H9 (cell line): ENCODE data around the gene LCE1E. TPM values are rescaled to one million over a fixed set of nuclear protein-coding genes. Genes with fewer than 3 reads are reported as not detected.

Experiments
- DNase-seq: peaks from one replicate; pipeline ENCODE4 v3.0.0-alpha.2; 2017
- H2AFZ ChIP-seq: one replicate; pipeline ENCODE4 v1.6.1; 2013; ENCODE audit warnings: mild to moderate bottlenecking, low read length, control low read depth, moderate library complexity
- H2AK5ac ChIP-seq: 2 replicates; pipeline ENCODE4 v1.6.1; 2013; ENCODE audit warnings: low read length, control low read depth, mixed read lengths; ENCODE audit not compliant: insufficient read length
- H2BK120ac ChIP-seq: one replicate; pipeline ENCODE4 v1.6.1; 2013; ENCODE audit warnings: low read depth, mild to moderate bottlenecking, low read length, control low read depth, inconsistent platforms; ENCODE audit not compliant: poor library complexity, severe bottlenecking
- H2BK12ac ChIP-seq: 2 replicates; pipeline ENCODE4 v1.6.1; 2013; ENCODE audit warnings: low read length, control low read depth, mixed read lengths, low read depth; ENCODE audit not compliant: insufficient read length
- H2BK15ac ChIP-seq: 2 replicates; pipeline ENCODE4 v1.6.1; 2013; ENCODE audit warnings: low read depth, low read length, control low read depth
- H2BK20ac ChIP-seq: one replicate; pipeline ENCODE4 v1.6.1; 2013; ENCODE audit warnings: low read depth, mild to moderate bottlenecking, low read length, control low read depth, inconsistent platforms; ENCODE audit not compliant: poor library complexity, severe bottlenecking
- H2BK5ac ChIP-seq: 2 replicates; pipeline ENCODE4 v1.6.1; 2013; ENCODE audit warnings: low read length, control low read depth, mixed read lengths; ENCODE audit not compliant: insufficient read length
- H3K14ac ChIP-seq: 2 replicates; pipeline ENCODE4 v1.6.1; 2013; ENCODE audit warnings: low read length, control low read depth; ENCODE audit not compliant: insufficient read depth
- H3K18ac ChIP-seq: 2 replicates; pipeline ENCODE4 v1.6.1; 2013; ENCODE audit warnings: low read depth, mild to moderate bottlenecking, mixed read lengths, low read length, control low read depth; ENCODE audit not compliant: insufficient read length
- H3K23ac ChIP-seq: 2 replicates; pipeline ENCODE4 v1.6.1; 2013; ENCODE audit warnings: low read length, control low read depth, mixed read lengths, low read depth; ENCODE audit not compliant: insufficient read length
- H3K23me2 ChIP-seq: 2 replicates; pipeline ENCODE4 v1.6.1; 2013; ENCODE audit warnings: low read depth, mild to moderate bottlenecking, mixed read lengths, low read length, control low read depth; ENCODE audit not compliant: insufficient read length, poor library complexity, severe bottlenecking
- H3K27ac ChIP-seq: 2 replicates; pipeline ENCODE4 v1.5.1; 2013; ENCODE audit warnings: low read length, control low read depth, mixed read lengths, low read depth; ENCODE audit not compliant: insufficient read length
- H3K27me3 ChIP-seq: 2 replicates; pipeline ENCODE4 v1.6.1; 2013; ENCODE audit warnings: low read length, control low read depth, inconsistent platforms; ENCODE audit not compliant: insufficient read depth
- H3K4ac ChIP-seq: 2 replicates; pipeline ENCODE4 v1.6.1; 2013; ENCODE audit warnings: low read depth, mild to moderate bottlenecking, control low read depth, inconsistent platforms, low read length, moderate library complexity
- H3K4me1 ChIP-seq: 2 replicates; pipeline ENCODE4 v1.6.1; 2013; ENCODE audit warnings: low read length, control low read depth, inconsistent platforms; ENCODE audit not compliant: insufficient read depth
- H3K4me2 ChIP-seq: 2 replicates; pipeline ENCODE4 v1.6.1; 2013; ENCODE audit warnings: low read length, control low read depth, mixed read lengths; ENCODE audit not compliant: insufficient read length, insufficient read depth
- H3K56ac ChIP-seq: 2 replicates; pipeline ENCODE4 v1.6.1; 2013; ENCODE audit warnings: low read depth, mild to moderate bottlenecking, mixed read lengths, low read length, control low read depth; ENCODE audit not compliant: insufficient read length
- H3K79me1 ChIP-seq: 2 replicates; pipeline ENCODE4 v1.6.1; 2013; ENCODE audit warnings: low read depth, mild to moderate bottlenecking, moderate library complexity, low read length, control low read depth, inconsistent platforms; ENCODE audit not compliant: insufficient read depth, poor library complexity, severe bottlenecking
- H3K79me2 ChIP-seq: 2 replicates; pipeline ENCODE4 v1.6.1; 2013; ENCODE audit warnings: low read length, control low read depth, inconsistent platforms; ENCODE audit not compliant: insufficient read depth
- H3K9ac ChIP-seq: 2 replicates; pipeline ENCODE4 v1.6.1; 2013; ENCODE audit warnings: low read length, control low read depth, mixed read lengths; ENCODE audit not compliant: insufficient read length; ENCODE audit errors: extremely low read depth
- H3K9me3 ChIP-seq: one replicate; pipeline ENCODE4 v1.6.1; 2013; ENCODE audit warnings: low read depth, low read length, inconsistent platforms; ENCODE audit not compliant: control insufficient read depth
- H3T11ph ChIP-seq: one replicate; pipeline ENCODE4 v1.6.1; 2013; ENCODE audit warnings: mild to moderate bottlenecking, low read length, control low read depth, inconsistent platforms
- H4K20me1 ChIP-seq: one replicate; pipeline ENCODE4 v1.6.1; 2013; ENCODE audit not compliant: control insufficient read depth, insufficient read length, insufficient read depth
- H4K5ac ChIP-seq: 2 replicates; pipeline ENCODE4 v1.6.1; 2013; ENCODE audit warnings: low read depth, mild to moderate bottlenecking, mixed read lengths, low read length, control low read depth; ENCODE audit not compliant: insufficient read length
- H4K8ac ChIP-seq: replicated peaks from 2 replicates; pipeline ENCODE4 v1.6.1; 2013; ENCODE audit warnings: low read length, control low read depth, mixed read lengths, low read depth; ENCODE audit not compliant: insufficient read length
- H4K91ac ChIP-seq: 2 replicates; pipeline ENCODE4 v1.6.1; 2013; ENCODE audit warnings: low read depth, mild to moderate bottlenecking, moderate library complexity, mixed read lengths, low read length, control low read depth; ENCODE audit not compliant: insufficient read length
- H3K27ac Mint-ChIP-seq, 3 experiments: 2 replicates in 2 of 3; 3 replicates in 1 of 3; pipeline ENCODE4 v1.8.0; 2020 to 2021; ENCODE audit warnings: mixed read lengths in 3 of 3, mild to moderate bottlenecking in 1 of 3, moderate library complexity in 1 of 3
- H3K27me3 Mint-ChIP-seq: 2 replicates; pipeline ENCODE4 v1.8.0; 2021; ENCODE audit warnings: low read depth, mild to moderate bottlenecking, moderate library complexity, mixed read lengths
- H3K36me3 Mint-ChIP-seq, 3 experiments: 2 replicates in 2 of 3; 3 replicates in 1 of 3; pipeline ENCODE4 v1.8.0; 2020 to 2021; ENCODE audit warnings: low read depth in 3 of 3, mixed read lengths in 3 of 3; ENCODE audit not compliant: insufficient read depth in 1 of 3
- H3K4me1 Mint-ChIP-seq, 2 experiments: 2 replicates each; pipeline ENCODE4 v1.8.0; 2020; ENCODE audit warnings: mixed read lengths in 2 of 2
- H3K4me3 Mint-ChIP-seq, 2 experiments: 2 replicates in 1 of 2; 3 replicates in 1 of 2; pipeline ENCODE4 v1.8.0; 2020 to 2021; ENCODE audit warnings: mild to moderate bottlenecking in 2 of 2, mixed read lengths in 2 of 2, moderate library complexity in 1 of 2
- H3K9me3 Mint-ChIP-seq, 2 experiments: 2 replicates in 1 of 2; 3 replicates in 1 of 2; pipeline ENCODE4 v1.8.0; 2020; ENCODE audit warnings: mild to moderate bottlenecking in 2 of 2, mixed read lengths in 2 of 2, moderate library complexity in 1 of 2
- CTCF ChIP-seq: fragments of 200-600 bp; sonication (generic); conservative IDR thresholded peaks from 3 replicates; pipeline ENCODE4 v1.8.0; 2021; ENCODE audit warnings: antibody characterized with exemption, mild to moderate bottlenecking
- WGBS: extraction: QIAGEN DNeasy Blood & Tissue Kit; methylation state at CpG from one replicate; pipeline ENCODE4 v1.1.7; 2013; ENCODE audit warnings: missing lambda C conversion rate, low lambda C conversion rate, mixed read lengths; ENCODE audit not compliant: insufficient read length; ENCODE audit errors: extremely low coverage; 5-methylcytosine and 5-hydroxymethylcytosine counted together
- total RNA-seq: library from RNA; stranded (reverse); gene quantifications from 2 replicates; pipeline ENCODE4 v1.2.1, GENCODE V29; 2021

LCE1E gene
- total RNA-seq, 1 experiment from 2014 or later, result not detected

GRCh38 chr1:152776361-152776760, 9.7 kb upstream of the LCE1E start:
- Mint-ChIP-seq H3K4me3 (no peak overlapping the region), H3K27ac (no peak overlapping the region), H3K4me1 (no peaks in the 10 kb centered on the region), H3K27me3 (no peaks in the 10 kb centered on the region; the same call in 1 of the 2 replicates), H3K9me3 (peaks cover 82 to 88% of the 10 kb centered on the region in 2 experiments), H3K36me3 (peaks cover 5 to 25% (median 17%) of the 10 kb centered on the region in 3 experiments)
- no peak overlapping the region for H2BK120ac ChIP-seq
- no peak overlapping the region for H3K4me2 ChIP-seq
- no peak overlapping the region for H2BK12ac ChIP-seq
- H4K20me1 ChIP-seq, result no peaks in the 10 kb centered on the region
- no CpG with 5 or more reads among the region's 11 CpGs for WGBS
- H2AFZ ChIP-seq, result no peak overlapping the region
- no peak overlapping the region for H2BK15ac ChIP-seq
- H3K56ac ChIP-seq, result no peak overlapping the region
- H3T11ph ChIP-seq, result no peak overlapping the region
- H3K18ac ChIP-seq, result no peak overlapping the region
- H3K27ac ChIP-seq, result no peak overlapping the region
- no peak overlapping the region for H2BK5ac ChIP-seq
- TF ChIP-seq CTCF, result no peak
- H3K27me3 ChIP-seq, result no peaks in the 10 kb centered on the region
- no peak overlapping the region for H2BK20ac ChIP-seq
- no peaks in the 10 kb centered on the region for H3K79me2 ChIP-seq
- no peak for DNase-seq
- no peak overlapping the region for H3K9ac ChIP-seq
- H3K23ac ChIP-seq, result no peak overlapping the region
- no peaks in the 10 kb centered on the region for H3K4me1 ChIP-seq
- no peak overlapping the region for H3K14ac ChIP-seq
- no peak overlapping the region for H4K8ac ChIP-seq
- no peaks in the 10 kb centered on the region for H3K23me2 ChIP-seq
- no peaks in the 10 kb centered on the region for H3K79me1 ChIP-seq
- no peak overlapping the region for H4K5ac ChIP-seq
- H2AK5ac ChIP-seq, result no peak overlapping the region
- peaks cover 54% of the 10 kb centered on the region for H3K9me3 ChIP-seq
- no peak overlapping the region for H3K4ac ChIP-seq
- H4K91ac ChIP-seq, result no peak overlapping the region
